HepG2 (cell line): ENCODE measurements around the gene FN1. TPM values are rescaled to one million over a fixed set of nuclear protein-coding genes. Genes with fewer than 3 reads are reported as not detected.

Experiments
- BRCA1 ChIP-seq: sonication (generic); formaldehyde crosslinking; IDR thresholded peaks from 2 replicates; pipeline ENCODE4 v1.4.0; 2020; ENCODE audit warnings: missing genetic modification reagents
- BRD4 ChIP-seq: sonication (generic); formaldehyde crosslinking; IDR thresholded peaks from 2 replicates; pipeline ENCODE4 v1.4.0; 2020; ENCODE audit warnings: missing genetic modification reagents
- GATAD1 ChIP-seq: IDR thresholded peaks from 2 replicates; pipeline ENCODE4 v1.6.1; 2016; ENCODE audit warnings: missing genetic modification reagents, missing compliant biosample characterization
- HHEX ChIP-seq: IDR thresholded peaks from 2 replicates; pipeline ENCODE4 v1.6.1; 2016; ENCODE audit warnings: control low read depth
- HNRNPUL1 ChIP-seq: fragments of 200-400 bp; formaldehyde crosslinking; IDR thresholded peaks from 2 replicates; pipeline ENCODE4 v1.6.1; 2017; ENCODE audit warnings: low read depth, mild to moderate bottlenecking, low read length, moderate library complexity
- HOXA3 ChIP-seq: sonication (generic); formaldehyde crosslinking; IDR thresholded peaks from 2 replicates; pipeline ENCODE4 v1.5.0; 2020; ENCODE audit warnings: missing genetic modification reagents
- KDM2A ChIP-seq: sonication (generic); formaldehyde crosslinking; IDR thresholded peaks from 2 replicates; pipeline ENCODE4 v1.4.0; 2020; ENCODE audit warnings: low read depth, missing genetic modification reagents, borderline replicate concordance
- KDM5B ChIP-seq: sonication (generic); formaldehyde crosslinking; IDR thresholded peaks from 2 replicates; pipeline ENCODE4 v1.4.0; 2020; ENCODE audit warnings: missing genetic modification reagents, mild to moderate bottlenecking, borderline replicate concordance
- MLLT10 ChIP-seq: sonication (generic); formaldehyde crosslinking; IDR thresholded peaks from 2 replicates; pipeline ENCODE4 v1.4.0; 2020; ENCODE audit warnings: missing genetic modification reagents
- MTF2 ChIP-seq: sonication (generic); formaldehyde crosslinking; IDR thresholded peaks from 2 replicates; pipeline ENCODE4 v1.5.0; 2020; ENCODE audit warnings: missing genetic modification reagents, borderline replicate concordance
- NFATC3 ChIP-seq: sonication (generic); formaldehyde crosslinking; IDR thresholded peaks from 2 replicates; pipeline ENCODE4 v1.5.1; 2020; ENCODE audit warnings: mild to moderate bottlenecking, missing genetic modification reagents
- RBM22 ChIP-seq: fragments of 200-400 bp; formaldehyde crosslinking; optimal IDR thresholded peaks from 2 replicates; pipeline ENCODE3; 2017; ENCODE audit warnings: mild to moderate bottlenecking, low read length, moderate library complexity
- SAP130 ChIP-seq: IDR thresholded peaks from 2 replicates; pipeline ENCODE4 v1.6.1; 2016; ENCODE audit warnings: low read depth
- TAF1 ChIP-seq: sonication (generic); formaldehyde crosslinking; IDR thresholded peaks from 2 replicates; pipeline ENCODE4 v1.4.0; 2020; ENCODE audit warnings: missing genetic modification reagents
- ZC3H13 ChIP-seq: sonication (generic); formaldehyde crosslinking; IDR thresholded peaks from 2 replicates; pipeline ENCODE4 v1.8.1; 2023; ENCODE audit warnings: mild to moderate bottlenecking, missing genetic modification reagents, moderate library complexity
- ZC3H4 ChIP-seq: sonication (generic); formaldehyde crosslinking; IDR thresholded peaks from 2 replicates; pipeline ENCODE4 v1.4.0; 2020; ENCODE audit warnings: missing genetic modification reagents, borderline replicate concordance
- ZNF17 ChIP-seq: sonication (generic); formaldehyde crosslinking; IDR thresholded peaks from 2 replicates; pipeline ENCODE4 v1.5.0; 2020; ENCODE audit warnings: mild to moderate bottlenecking, missing genetic modification reagents
- ZNF234 ChIP-seq: sonication (generic); formaldehyde crosslinking; conservative IDR thresholded peaks from 2 replicates; pipeline ENCODE4 v1.5.1; 2020; ENCODE audit warnings: mild to moderate bottlenecking, missing genetic modification reagents
- ZNF33A ChIP-seq: sonication (generic); formaldehyde crosslinking; IDR thresholded peaks from 2 replicates; pipeline ENCODE4 v1.5.1; 2020; ENCODE audit warnings: missing genetic modification reagents, mild to moderate bottlenecking, moderate library complexity, borderline replicate concordance
- ZNF557 ChIP-seq: sonication (generic); formaldehyde crosslinking; IDR thresholded peaks from 2 replicates; pipeline ENCODE4 v1.4.0; 2020; ENCODE audit warnings: missing genetic modification reagents
- ZNF615 ChIP-seq: sonication (generic); formaldehyde crosslinking; IDR thresholded peaks from 2 replicates; pipeline ENCODE4 v1.5.0; 2020; ENCODE audit warnings: mild to moderate bottlenecking, missing genetic modification reagents, borderline replicate concordance
- ZNF850 ChIP-seq: sonication (generic); formaldehyde crosslinking; conservative IDR thresholded peaks from 2 replicates; pipeline ENCODE4 v1.9.0; 2021; ENCODE audit warnings: mild to moderate bottlenecking, missing genetic modification reagents
- polyA plus RNA-seq, 8 experiments: library from polyadenylated mRNA; depleted of rRNA in 3 of 8; stranded (reverse) in 7 of 8; unstranded in 1 of 8; fragments of >200 nt; fragmentation: Illumina TruSeq in 4 of 8; extraction: Trizol in 4 of 8; gene quantifications; 2 replicates each; pipeline versions ENCODE4 v1.2.1 to v1.2.3, GENCODE V29; 2011 to 2016; ENCODE audit warnings: low read depth in 4 of 8, missing spikeins in 1 of 8, mixed read lengths in 1 of 8; ENCODE audit not compliant: insufficient read depth in 1 of 8
- total RNA-seq, 5 experiments: library from RNA; depleted of rRNA; stranded (reverse); fragments of >200 nt; fragmentation: Illumina TruSeq; extraction: Trizol; gene quantifications; 2 replicates each; pipeline ENCODE4 v1.2.3, GENCODE V29; 2016; ENCODE audit warnings: low read depth in 1 of 5
- TF ChIP-seq, protein P1 (sequence below): sonication (generic); formaldehyde crosslinking; IDR thresholded peaks from 2 replicates; pipeline ENCODE4 v1.8.1; 2023; ENCODE audit warnings: missing genetic modification reagents, mild to moderate bottlenecking, borderline replicate concordance
- TF ChIP-seq, protein P2 (sequence below), 2 experiments: sonication (generic) in 1 of 2; formaldehyde crosslinking in 1 of 2; IDR thresholded peaks; 2 replicates each; pipeline versions ENCODE4 v1.6.1 to v1.9.0; 2014 to 2022; ENCODE audit warnings: antibody characterized with exemption in 1 of 2, borderline replicate concordance in 1 of 2, inconsistent platforms in 1 of 2, low read depth in 1 of 2, missing genetic modification reagents in 1 of 2

The FN1 gene
- total and polyA plus RNA-seq, 2 of the 13 experiments (the other 11 are each of a cell fraction or from before 2014, with no cell fraction given): 1,847 to 6,471 TPM

- TF ChIP-seq ZNF33A (CRISPR knock-in tag) (peak; percentile 98), GATAD1 (CRISPR knock-in tag) (peak; percentile 85), ZNF850 (CRISPR knock-in tag) (peak; percentile 94), ZNF234 (0 out of 2 replicates have a peak, but pooled peaks have one; percentile 29), MTF2 (CRISPR knock-in tag) (0 out of 2 replicates have a peak, but pooled peaks have one; percentile 84), RBM22 (no peak), HHEX (no peak), BRD4 (CRISPR knock-in tag) (peak; percentile 95), ZC3H13 (CRISPR knock-in tag) (peak; percentile 98), HNRNPUL1 (peak; percentile 95), BRCA1 (no peak), MLLT10 (CRISPR knock-in tag) (no peak), ZC3H4 (peak; percentile 68), SAP130 (CRISPR knock-in tag) (peak; percentile 100), HOXA3 (CRISPR knock-in tag) (peak; percentile 96), TAF1 (peak; percentile 90), NFATC3 (CRISPR knock-in tag) (peak; percentile 95), KDM2A (CRISPR knock-in tag) (peak; percentile 84), KDM5B (CRISPR knock-in tag) (peak; percentile 98), ZNF615 (CRISPR knock-in tag) (0 out of 2 replicates have a peak, but pooled peaks have one; percentile 53), ZNF557 (CRISPR knock-in tag) (peak; percentile 94; the same call in 1 of the 2 replicates), ZNF17 (CRISPR knock-in tag) (no peak)
- TF ChIP-seq, protein P1, sequence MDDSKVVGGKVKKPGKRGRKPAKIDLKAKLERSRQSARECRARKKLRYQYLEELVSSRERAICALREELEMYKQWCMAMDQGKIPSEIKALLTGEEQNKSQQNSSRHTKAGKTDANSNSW (CRISPR knock-in tag): peak; percentile 97; the same call in 1 of the 2 replicates
- TF ChIP-seq, protein P2, sequence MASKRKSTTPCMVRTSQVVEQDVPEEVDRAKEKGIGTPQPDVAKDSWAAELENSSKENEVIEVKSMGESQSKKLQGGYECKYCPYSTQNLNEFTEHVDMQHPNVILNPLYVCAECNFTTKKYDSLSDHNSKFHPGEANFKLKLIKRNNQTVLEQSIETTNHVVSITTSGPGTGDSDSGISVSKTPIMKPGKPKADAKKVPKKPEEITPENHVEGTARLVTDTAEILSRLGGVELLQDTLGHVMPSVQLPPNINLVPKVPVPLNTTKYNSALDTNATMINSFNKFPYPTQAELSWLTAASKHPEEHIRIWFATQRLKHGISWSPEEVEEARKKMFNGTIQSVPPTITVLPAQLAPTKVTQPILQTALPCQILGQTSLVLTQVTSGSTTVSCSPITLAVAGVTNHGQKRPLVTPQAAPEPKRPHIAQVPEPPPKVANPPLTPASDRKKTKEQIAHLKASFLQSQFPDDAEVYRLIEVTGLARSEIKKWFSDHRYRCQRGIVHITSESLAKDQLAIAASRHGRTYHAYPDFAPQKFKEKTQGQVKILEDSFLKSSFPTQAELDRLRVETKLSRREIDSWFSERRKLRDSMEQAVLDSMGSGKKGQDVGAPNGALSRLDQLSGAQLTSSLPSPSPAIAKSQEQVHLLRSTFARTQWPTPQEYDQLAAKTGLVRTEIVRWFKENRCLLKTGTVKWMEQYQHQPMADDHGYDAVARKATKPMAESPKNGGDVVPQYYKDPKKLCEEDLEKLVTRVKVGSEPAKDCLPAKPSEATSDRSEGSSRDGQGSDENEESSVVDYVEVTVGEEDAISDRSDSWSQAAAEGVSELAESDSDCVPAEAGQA (IDR thresholded peaks at IDR 0.05; ENCODE audit: low read depth): peak; percentile 80
- TF ChIP-seq, protein P2 (CRISPR knock-in tag; IDR thresholded peaks at IDR 0.05; ENCODE audit: borderline replicate concordance): no peak
Observed at GRCh38 chr2:215311625-215312396, 124.1 kb downstream of the FN1 start, which contains the start of gene ATIC (continued).
